HG03097 (cell line): ENCODE data around the gene HNRNPF.

ENCODE experiments used
- ATAC-seq: cut with Tn5 transposase; IDR thresholded peaks from one replicate; pipeline ENCODE4 v1.9.1; 2021; ENCODE audit not compliant: unreplicated experiment, low FRiP score

HNRNPF gene

GRCh38 chr10:43380610-43381222 lies 28.3 kb downstream of the HNRNPF start:
- no peak for ATAC-seq

DNA sequence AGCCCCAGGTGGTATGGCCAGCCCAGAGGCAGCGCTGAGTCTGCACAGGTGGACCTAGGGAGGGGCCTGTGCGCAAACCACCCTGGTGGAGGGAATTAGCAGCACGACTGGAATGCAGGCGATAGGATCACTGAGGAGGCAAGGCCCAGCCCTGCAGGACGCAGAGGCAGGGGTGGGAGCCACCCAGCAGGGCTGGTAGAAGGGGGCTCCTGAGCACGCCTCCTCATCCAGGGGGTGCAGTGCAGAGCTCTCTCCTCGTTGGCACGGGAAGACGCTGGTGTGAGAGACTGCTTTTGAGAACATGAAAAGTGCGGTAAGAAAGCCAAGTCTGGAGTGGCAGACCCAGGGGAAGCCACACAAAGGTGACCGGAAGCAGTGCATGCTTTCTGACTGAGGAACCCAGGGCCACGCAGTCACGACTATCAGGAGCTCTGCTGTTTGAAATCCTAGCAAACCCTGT lies 31.5 kb downstream of the HNRNPF start:
- no peak for ATAC-seq

DNA sequence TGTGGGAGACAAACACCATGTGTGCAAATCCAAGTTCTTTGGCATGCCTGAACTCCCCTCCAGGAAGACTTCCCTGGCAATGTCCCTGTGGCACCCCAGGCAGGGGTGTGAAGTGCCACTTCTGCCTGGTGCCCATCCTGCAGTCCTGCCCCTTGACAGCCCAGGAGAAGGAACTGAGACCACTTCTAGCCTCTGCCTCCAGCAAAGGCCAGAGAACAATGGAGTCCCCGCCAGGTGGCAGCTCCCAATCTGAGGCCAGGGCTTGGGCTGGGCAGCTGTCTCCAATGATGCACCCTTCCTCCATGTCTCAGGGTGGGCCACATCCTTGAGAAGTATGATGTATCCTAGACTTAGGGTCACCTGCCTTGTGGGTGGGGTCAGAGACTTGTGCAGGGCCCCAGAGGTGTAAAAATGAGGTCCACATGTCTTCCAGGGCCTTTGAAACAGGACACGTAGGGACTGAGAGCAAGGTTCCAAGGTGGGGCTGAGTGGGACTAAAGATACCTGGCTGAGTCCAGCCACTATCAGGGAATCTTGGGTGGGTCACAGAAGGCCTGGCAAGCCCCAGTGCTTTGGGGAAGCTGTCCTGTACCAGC lies 32.1 kb downstream of the HNRNPF start:
- no peak for ATAC-seq

GRCh38 chr10:43376046-43376635 lies 32.8 kb downstream of the HNRNPF start:
- no peak for ATAC-seq

- no peak for ATAC-seq
Measured at GRCh38 chr10:43375401-43376020, 33.5 kb downstream of the HNRNPF start.

DNA sequence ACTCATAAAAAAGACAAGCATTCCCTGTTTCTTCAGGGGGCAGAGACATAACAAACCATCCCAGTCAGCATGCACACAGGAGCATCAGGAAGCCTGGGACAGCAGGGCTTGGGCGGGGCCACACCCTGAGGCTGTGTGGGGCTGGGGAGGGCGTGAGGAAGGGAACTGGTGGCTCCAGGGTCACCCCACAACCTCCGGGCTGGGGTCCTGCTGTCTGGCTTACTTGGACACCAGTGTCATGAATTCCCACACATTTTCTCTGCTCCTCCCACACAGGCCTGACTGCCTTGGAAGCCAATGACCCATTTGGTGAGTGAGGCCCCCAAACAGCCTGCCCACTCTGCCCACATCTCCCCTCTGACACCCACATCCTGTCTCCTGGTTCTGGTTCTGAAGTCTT lies 34.8 kb downstream of the HNRNPF start:
- ATAC-seq, result no peak

GRCh38 chr10:43373461-43373860 lies 35.5 kb downstream of the HNRNPF start:
- ATAC-seq, result no peak

- no peak for ATAC-seq
Measured at GRCh38 chr10:43372765-43373361, 36.1 kb downstream of the HNRNPF start.

GRCh38 chr10:43371418-43371817 lies 37.6 kb downstream of the HNRNPF start, which contains the start of gene FXYD4:
FXYD4 (plus strand) TSS chr10:43371636; CDS start chr10:43373747, 2,111 bp downstream.
- no peak for ATAC-seq

DNA sequence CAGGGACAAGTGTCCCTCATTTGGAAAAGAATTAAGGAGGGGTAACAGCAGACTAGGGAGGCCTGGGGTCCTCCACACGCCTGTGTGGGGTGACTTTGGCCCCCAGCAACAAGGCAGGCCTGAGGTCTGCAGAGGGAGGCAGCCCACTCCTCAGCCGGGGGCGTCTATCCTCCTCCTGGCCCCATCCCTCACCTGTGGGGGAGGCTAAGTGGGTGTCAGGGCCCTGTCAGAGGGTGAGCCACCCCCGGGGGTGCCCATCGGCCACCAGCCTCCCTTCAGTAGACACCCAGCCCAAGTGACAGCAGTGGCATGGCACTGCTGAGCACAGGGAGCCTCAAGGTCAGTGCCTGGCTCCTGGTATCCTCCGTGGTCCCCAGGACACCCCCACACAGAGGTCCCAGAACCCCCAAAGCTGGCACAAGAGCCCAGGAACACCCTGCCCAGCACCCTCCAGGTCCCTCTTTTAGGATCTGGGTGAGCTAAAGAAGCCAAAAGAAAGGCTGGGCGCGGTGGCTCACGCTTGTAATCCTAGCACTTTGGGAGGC lies 38.2 kb downstream of the HNRNPF start:
- no peak for ATAC-seq

- ATAC-seq, result no peak
Measured at GRCh38 chr10:43369921-43370320, 39.1 kb downstream of the HNRNPF start.

GRCh38 chr10:43365001-43365400 lies 44.0 kb downstream of the HNRNPF start:
- ATAC-seq, result no peak

DNA sequence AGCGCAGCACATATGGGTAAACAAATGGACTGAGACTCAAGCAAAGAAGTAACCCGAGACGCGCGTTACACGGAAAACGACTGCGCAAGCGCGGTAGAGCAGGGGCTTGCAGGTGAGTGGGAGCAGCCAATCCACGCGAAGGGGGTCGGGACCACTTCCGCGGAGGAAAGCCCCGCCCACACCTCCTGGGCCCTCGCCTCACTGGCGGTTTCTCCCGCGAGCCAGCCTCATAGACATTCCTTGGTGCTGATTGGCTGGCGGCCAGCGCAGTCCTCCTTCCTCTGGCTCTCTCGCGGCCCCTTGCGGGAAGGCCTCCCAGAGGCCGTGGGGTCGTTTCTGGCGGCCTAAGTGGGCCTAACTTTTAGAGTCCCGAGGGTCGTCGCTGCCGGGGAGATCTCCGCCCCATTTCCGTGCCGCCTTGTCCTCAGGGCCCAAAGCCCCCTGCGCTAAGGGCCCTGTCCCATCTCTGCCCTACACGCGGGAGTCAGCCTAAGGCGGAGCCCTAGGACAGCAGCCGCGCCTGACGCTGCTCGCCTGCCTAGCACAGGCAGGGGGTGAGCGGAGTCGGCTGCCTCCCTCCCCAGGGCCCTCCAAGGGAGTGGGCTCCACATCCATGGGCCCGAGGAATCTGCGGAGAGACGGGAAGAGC lies 46.7 kb downstream of the HNRNPF start:
- ATAC-seq, result peak; percentile 99

- ATAC-seq, result peak; percentile 19
Measured at GRCh38 chr10:43361547-43362190, 47.3 kb downstream of the HNRNPF start.

DNA sequence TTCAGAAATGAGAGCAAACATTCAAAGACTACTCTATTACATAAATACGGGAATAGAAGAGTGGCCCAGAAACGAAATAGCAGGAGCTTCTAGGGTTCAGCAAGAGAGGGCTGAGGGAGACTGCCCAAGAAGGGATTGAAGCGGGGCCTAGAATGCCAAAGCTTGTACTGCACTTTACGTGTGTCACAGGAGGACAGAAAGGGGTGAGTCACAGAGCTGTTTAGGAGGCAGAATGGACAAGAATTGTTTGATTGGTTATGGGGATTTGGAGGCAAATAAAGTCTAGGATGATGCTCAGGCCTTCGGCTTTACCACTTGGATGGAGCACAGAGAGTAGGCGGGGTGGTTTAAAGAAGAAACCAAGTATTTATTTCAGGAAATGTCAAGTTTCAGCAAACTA lies 48.9 kb downstream of the HNRNPF start:
- ATAC-seq, result no peak

GRCh38 chr10:43355749-43356371 lies 53.1 kb downstream of the HNRNPF start:
- no peak for ATAC-seq

DNA sequence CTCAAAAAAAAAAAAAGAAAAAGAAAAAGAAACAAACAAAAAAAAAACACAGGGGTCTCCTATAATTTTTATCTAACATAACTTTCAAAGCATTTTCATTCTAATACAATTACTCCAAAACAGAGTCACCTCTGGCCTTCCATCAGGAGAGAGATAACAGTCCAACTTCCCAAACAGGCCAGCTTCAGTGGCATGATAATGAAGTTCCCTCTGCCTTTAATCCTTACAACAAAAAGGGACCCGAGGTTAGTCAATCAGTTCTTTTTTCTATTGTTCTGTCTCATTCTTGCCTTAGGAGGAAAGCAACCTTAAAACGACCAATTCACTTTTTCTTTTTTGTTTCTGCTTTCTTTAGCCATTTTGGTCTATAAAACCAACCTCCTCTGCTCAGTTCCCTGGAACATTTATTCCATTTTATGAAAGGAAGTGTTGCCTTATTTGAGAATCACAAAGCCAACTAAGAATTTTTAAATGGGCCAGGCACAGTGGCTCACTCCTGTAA lies 54.1 kb downstream of the HNRNPF start:
- no peak for ATAC-seq

DNA sequence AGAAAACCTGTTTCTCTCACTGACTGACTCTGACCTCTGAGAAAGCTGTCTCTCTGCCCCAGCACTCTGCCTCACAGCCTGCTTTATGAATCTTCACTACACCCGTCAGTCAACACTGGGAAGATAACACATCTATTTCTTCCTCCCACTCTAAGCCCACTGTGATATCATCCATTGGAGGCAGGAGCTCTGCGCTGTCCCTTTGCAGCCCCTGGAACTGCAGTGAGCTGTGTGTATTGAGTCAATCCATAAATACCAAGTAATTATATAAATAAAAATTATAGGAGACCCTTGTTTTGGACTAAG lies 54.7 kb downstream of the HNRNPF start:
- ATAC-seq, result no peak

DNA sequence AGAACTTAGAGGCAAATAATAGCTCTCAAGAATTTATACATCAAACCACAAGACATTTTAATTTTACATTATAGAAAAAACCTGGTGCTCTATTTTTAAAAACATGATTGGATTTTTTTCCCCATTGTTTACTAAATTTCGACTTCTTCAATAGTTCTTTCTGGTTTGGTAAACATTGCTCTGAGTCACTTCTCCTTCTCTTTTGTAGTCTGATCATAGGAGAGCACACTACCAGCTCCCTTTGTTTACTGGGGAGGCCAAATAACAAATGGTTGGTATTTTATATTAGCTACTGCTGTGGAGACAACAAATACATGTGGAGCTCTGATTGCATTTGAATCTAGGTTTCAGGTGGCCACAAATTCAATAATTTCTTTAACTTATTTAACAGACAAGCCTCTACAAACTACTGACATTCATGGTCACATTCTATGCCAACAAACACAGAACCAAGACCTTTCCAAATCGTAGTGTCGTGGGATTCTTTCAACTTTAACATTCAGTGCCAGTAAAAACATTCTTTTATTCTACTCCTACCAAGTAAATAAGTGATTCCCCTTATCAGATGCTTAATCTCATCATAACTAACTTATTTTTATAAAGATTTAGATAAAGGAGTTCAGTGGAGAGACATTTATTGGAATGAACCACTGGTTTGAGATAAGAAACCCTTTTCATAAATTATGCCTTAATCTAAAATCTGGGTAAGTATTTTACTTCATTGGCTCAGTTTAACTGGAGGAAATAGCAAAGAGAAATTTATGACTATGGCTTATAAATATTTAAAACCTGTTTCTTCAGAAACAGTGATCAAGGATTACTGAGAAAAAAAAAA lies 55.3 kb downstream of the HNRNPF start:
- no peak for ATAC-seq
